SH-SY5Y (cell line): ENCODE results near the gene CHCHD3.

Experiments
- GATA2 ChIP-seq: IDR thresholded peaks from 2 replicates; pipeline ENCODE4 v1.6.1; 2011; ENCODE audit warnings: mild to moderate bottlenecking, low read depth, low read length
- GATA3 ChIP-seq: IDR thresholded peaks from 2 replicates; pipeline ENCODE4 v1.6.1; 2011; ENCODE audit warnings: low read depth, mild to moderate bottlenecking, low read length, moderate library complexity

The CHCHD3 gene

GRCh38 chr7:132943645-132944044 lies 138.2 kb downstream of the CHCHD3 start:
- TF ChIP-seq GATA2, result no peak
- TF ChIP-seq GATA3, result no peak

- no peak for TF ChIP-seq GATA3
- TF ChIP-seq GATA2, result no peak
Measured at GRCh38 chr7:132942701-132943100, 139.2 kb downstream of the CHCHD3 start.

GRCh38 chr7:132941905-132942304 lies 140.0 kb downstream of the CHCHD3 start:
- no peak for TF ChIP-seq GATA3
- no peak for TF ChIP-seq GATA2

GRCh38 chr7:132941428-132941827 lies 140.5 kb downstream of the CHCHD3 start:
- no peak for TF ChIP-seq GATA2
- TF ChIP-seq GATA3, result no peak

- TF ChIP-seq GATA2 (no peak), GATA3 (no peak)
Measured at GRCh38 chr7:132940084-132940483, 141.8 kb downstream of the CHCHD3 start.

GRCh38 chr7:132939495-132939894 lies 142.4 kb downstream of the CHCHD3 start:
- TF ChIP-seq GATA2, result no peak

DNA sequence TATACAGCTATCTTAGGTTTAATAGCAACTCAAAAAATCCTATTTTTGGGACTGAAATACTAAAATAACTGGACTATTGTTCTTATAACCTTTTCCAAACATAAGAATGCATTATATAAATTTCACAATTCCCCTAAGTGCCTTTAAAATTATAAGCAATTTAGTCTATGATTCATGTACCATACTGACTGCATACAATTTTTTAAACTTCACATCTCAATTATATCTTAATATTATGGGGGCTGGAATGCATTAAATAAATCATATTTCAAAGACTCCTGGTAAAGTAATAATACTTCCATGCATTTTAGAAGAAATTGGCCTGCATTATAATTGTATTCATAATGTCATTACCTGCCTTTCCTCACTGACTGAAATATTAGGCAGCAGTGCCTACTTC lies 144.6 kb downstream of the CHCHD3 start:
- no peak for TF ChIP-seq GATA3
- TF ChIP-seq GATA2, result no peak

GRCh38 chr7:132935608-132936007 lies 146.3 kb downstream of the CHCHD3 start:
- TF ChIP-seq GATA2, result no peak
- no peak for TF ChIP-seq GATA3

- TF ChIP-seq GATA2 (no peak), GATA3 (no peak)
Measured at GRCh38 chr7:132934017-132934416, 147.9 kb downstream of the CHCHD3 start.

GRCh38 chr7:132933072-132933458 lies 148.8 kb downstream of the CHCHD3 start:
- TF ChIP-seq GATA2 (no peak), GATA3 (no peak)

GRCh38 chr7:132932296-132933071 lies 149.4 kb downstream of the CHCHD3 start:
- no peak for TF ChIP-seq GATA2
- no peak for TF ChIP-seq GATA3

- TF ChIP-seq GATA3, result no peak
- TF ChIP-seq GATA2, result no peak
Measured at GRCh38 chr7:132930881-132931280, 151.0 kb downstream of the CHCHD3 start.

- TF ChIP-seq GATA2 (no peak), GATA3 (no peak)
Measured at GRCh38 chr7:132919771-132920170, 162.1 kb downstream of the CHCHD3 start.

DNA sequence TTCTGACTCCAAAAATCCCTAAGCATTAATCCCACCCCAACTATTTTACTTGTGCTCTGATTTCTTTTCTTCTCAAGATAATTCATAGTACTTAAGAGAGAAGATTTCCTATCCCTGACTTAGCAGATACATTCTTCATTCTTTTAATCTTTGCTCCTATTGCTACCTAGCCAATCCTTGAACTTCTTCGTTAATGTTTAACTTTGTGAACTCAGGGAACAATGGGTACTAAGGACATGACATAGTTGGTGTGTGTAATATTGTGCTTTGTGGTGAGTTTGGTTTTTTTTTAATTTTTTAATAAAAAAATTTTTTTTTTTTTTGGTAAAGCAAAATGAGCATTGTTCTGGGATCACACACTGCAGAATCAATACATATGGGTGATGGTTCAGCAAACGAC lies 166.2 kb downstream of the CHCHD3 start:
- TF ChIP-seq GATA3, result no peak
- no peak for TF ChIP-seq GATA2

DNA sequence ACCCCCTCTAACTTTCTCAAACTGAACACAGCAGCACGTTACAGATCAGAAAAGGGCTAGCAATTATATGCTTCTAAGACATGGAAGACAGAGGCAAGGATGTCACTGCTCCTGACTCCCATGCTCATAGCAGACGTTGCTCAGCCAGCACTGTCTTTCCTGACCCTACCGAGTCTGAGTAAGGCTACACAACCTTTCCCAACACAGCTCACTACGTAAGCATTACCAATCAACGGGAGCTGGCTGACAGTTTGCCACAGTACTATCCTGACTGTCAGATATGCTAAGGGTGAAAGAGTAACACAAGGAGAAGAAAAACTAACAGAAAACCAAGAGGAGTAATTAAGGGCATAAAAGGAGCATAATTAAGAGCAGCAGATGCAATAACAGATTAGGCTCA lies 171.2 kb downstream of the CHCHD3 start:
- TF ChIP-seq GATA3, result no peak
- TF ChIP-seq GATA2, result no peak
